Measurements from ENCODE around the gene ETS1.

ETS1 gene

GRCh38 chr11:128422576-128423370 lies 164.6 kb downstream of the ETS1 start:
- DNase-seq, result no peak

- no peak for DNase-seq
Measured at GRCh38 chr11:128421577-128422330, 165.6 kb downstream of the ETS1 start.

- no peak for DNase-seq
Measured at GRCh38 chr11:128420951-128421350, 166.4 kb downstream of the ETS1 start.

GRCh38 chr11:128420265-128420664 lies 167.1 kb downstream of the ETS1 start:
- DNase-seq, result no peak

GRCh38 chr11:128419012-128419767 lies 168.2 kb downstream of the ETS1 start:
- no peak for DNase-seq

- no peak for DNase-seq
Measured at GRCh38 chr11:128417607-128418324, 169.6 kb downstream of the ETS1 start.

GRCh38 chr11:128416976-128417375 lies 170.4 kb downstream of the ETS1 start:
- no peak for DNase-seq

GRCh38 chr11:128415539-128415938 lies 171.8 kb downstream of the ETS1 start:
- DNase-seq, result no peak

GRCh38 chr11:128412847-128413791 lies 174.2 kb downstream of the ETS1 start:
- DNase-seq, result no peak

GRCh38 chr11:128411812-128412211 lies 175.5 kb downstream of the ETS1 start:
- no peak for DNase-seq

GRCh38 chr11:128411150-128411549 lies 176.2 kb downstream of the ETS1 start:
- DNase-seq, result no peak

- DNase-seq, result no peak
Measured at GRCh38 chr11:128409476-128409875, 177.9 kb downstream of the ETS1 start.
